Measurements from ENCODE around the gene ILF2.
"Not testable (repeated sequence)": the region's sequence is repeated elsewhere in the genome, so short reads cannot be mapped to it uniquely, and the experiment has no call there.

DNA sequence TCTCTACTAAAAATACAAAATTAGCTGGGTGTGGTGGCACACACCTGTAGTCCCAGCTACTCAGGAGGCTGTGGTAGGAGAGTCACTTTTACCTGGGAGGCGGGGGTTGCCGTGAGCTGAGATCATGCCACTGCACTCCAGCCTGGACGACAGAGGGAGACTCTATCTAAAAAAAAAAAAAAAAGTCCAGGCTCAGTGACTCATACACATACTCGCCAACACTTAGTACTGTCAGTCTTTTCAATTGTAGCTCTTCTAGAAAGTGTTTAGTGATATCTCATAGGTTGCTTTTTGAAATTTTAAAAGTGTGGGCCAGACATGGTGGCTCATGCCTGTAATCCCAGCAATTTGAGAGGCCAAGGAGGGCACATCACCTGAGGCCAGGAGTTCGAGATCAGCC, 45.4 kb upstream of the ILF2 start:
- TF ChIP-seq, protein P1, sequence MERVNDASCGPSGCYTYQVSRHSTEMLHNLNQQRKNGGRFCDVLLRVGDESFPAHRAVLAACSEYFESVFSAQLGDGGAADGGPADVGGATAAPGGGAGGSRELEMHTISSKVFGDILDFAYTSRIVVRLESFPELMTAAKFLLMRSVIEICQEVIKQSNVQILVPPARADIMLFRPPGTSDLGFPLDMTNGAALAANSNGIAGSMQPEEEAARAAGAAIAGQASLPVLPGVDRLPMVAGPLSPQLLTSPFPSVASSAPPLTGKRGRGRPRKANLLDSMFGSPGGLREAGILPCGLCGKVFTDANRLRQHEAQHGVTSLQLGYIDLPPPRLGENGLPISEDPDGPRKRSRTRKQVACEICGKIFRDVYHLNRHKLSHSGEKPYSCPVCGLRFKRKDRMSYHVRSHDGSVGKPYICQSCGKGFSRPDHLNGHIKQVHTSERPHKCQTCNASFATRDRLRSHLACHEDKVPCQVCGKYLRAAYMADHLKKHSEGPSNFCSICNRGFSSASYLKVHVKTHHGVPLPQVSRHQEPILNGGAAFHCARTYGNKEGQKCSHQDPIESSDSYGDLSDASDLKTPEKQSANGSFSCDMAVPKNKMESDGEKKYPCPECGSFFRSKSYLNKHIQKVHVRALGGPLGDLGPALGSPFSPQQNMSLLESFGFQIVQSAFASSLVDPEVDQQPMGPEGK (CRISPR knock-in tag; IDR thresholded peaks at IDR 0.05; ENCODE audit: borderline replicate concordance) = not testable (repeated sequence)
- not testable (repeated sequence) for TF ChIP-seq TOX (CRISPR knock-in tag; IDR thresholded peaks at IDR 0.05; ENCODE audit: borderline replicate concordance); ZNF8 (CRISPR knock-in tag; IDR thresholded peaks at IDR 0.05); ZNF70 (CRISPR knock-in tag; IDR thresholded peaks at IDR 0.05); BACH2 (CRISPR knock-in tag; IDR thresholded peaks at IDR 0.05; ENCODE audit: borderline replicate concordance); ZFP3 (CRISPR knock-in tag; IDR thresholded peaks at IDR 0.05)

All from SK-N-SH treated with all-trans-retinoic acid at 6 μM for 48 hours (cell line).